Gastroesophageal sphincter (tissue), 3 donors: ENCODE data around the gene GPR137B.

ENCODE experiments used
- EP300 ChIP-seq: sonication (generic); formaldehyde crosslinking; IDR thresholded peaks from one replicate; pipeline ENCODE4 v1.6.1; 2017; ENCODE audit warnings: antibody characterized with exemption, mild to moderate bottlenecking
- TF ChIP-seq, protein P1 (sequence below), 4 experiments: fragments of 200-600 bp in 2 of 4; fragments of 450-650 bp in 2 of 4; sonication (generic) in 1 of 4; IDR thresholded peaks; one replicate each; pipeline ENCODE4 v1.5.1; 2017 to 2019; ENCODE audit warnings: antibody characterized with exemption in 4 of 4, mild to moderate bottlenecking in 2 of 4, moderate library complexity in 2 of 4

DNA sequence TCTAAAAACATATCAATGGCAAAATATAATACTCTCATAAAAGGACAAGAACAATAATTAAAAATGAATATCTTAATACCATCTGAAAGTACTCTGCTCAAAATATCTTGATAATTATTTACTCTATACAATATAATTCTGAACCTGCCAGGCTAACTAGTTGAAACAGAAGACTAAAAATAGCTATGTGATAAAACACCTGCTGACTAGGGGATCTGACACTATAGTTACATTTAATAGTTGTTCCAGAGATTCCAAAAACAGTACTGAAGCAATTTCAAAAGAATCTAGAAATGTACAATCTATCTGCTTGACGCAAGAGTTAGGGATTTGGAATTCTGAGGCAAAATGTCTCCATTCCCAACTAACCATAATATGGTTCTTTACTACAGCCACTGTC is 109.2 kb downstream of the GPR137B start:
- no peak for TF ChIP-seq EP300
- TF ChIP-seq, protein P1, sequence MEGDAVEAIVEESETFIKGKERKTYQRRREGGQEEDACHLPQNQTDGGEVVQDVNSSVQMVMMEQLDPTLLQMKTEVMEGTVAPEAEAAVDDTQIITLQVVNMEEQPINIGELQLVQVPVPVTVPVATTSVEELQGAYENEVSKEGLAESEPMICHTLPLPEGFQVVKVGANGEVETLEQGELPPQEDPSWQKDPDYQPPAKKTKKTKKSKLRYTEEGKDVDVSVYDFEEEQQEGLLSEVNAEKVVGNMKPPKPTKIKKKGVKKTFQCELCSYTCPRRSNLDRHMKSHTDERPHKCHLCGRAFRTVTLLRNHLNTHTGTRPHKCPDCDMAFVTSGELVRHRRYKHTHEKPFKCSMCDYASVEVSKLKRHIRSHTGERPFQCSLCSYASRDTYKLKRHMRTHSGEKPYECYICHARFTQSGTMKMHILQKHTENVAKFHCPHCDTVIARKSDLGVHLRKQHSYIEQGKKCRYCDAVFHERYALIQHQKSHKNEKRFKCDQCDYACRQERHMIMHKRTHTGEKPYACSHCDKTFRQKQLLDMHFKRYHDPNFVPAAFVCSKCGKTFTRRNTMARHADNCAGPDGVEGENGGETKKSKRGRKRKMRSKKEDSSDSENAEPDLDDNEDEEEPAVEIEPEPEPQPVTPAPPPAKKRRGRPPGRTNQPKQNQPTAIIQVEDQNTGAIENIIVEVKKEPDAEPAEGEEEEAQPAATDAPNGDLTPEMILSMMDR (IDR thresholded peaks at IDR 0.05), result no peak
